RWPE2 (cell line): ENCODE data around the gene MEIOC.

ENCODE experiments used
- ATAC-seq: fragments of 200-7000 bp; cut with Tn5 transposase; 3 replicates; pipeline ENCODE4 v1.9.1; 2021; ENCODE audit warnings: low read depth
- DNase-seq: peaks from one replicate; pipeline ENCODE4 v3.0.0-alpha.2; 2020; ENCODE audit warnings: low spot score
- H3K27ac ChIP-seq: fragments of 450-650 bp; 2 replicates; pipeline ENCODE4 v1.5.1; 2017; ENCODE audit warnings: mild to moderate bottlenecking; ENCODE audit not compliant: poor library complexity, severe bottlenecking
- H3K27me3 ChIP-seq: fragments of 250-450 bp; sonication (Bioruptor Pico); 2 replicates; pipeline ENCODE4 v1.5.1; 2021; ENCODE audit warnings: mild to moderate bottlenecking, moderate library complexity; ENCODE audit not compliant: insufficient read depth, poor library complexity, severe bottlenecking
- H3K36me3 ChIP-seq: fragments of 250-450 bp; sonication (Bioruptor Pico); 2 replicates; pipeline ENCODE4 v1.5.1; 2020; ENCODE audit warnings: low read depth, mild to moderate bottlenecking, moderate library complexity
- H3K4me1 ChIP-seq: fragments of 250-450 bp; sonication (Bioruptor Pico); 2 replicates; pipeline ENCODE4 v1.5.1; 2021; ENCODE audit warnings: mild to moderate bottlenecking, moderate library complexity; ENCODE audit not compliant: insufficient read depth, poor library complexity, severe bottlenecking
- H3K4me3 ChIP-seq: fragments of 250-450 bp; sonication (Bioruptor Pico); 2 replicates; pipeline ENCODE4 v1.5.1; 2021; ENCODE audit warnings: mild to moderate bottlenecking, moderate library complexity; ENCODE audit not compliant: severe bottlenecking
- H3K9me3 ChIP-seq: fragments of 250-450 bp; sonication (Bioruptor Pico); 2 replicates; pipeline ENCODE4 v1.5.1; 2021; ENCODE audit warnings: mild to moderate bottlenecking, moderate library complexity; ENCODE audit not compliant: severe bottlenecking
- TF ChIP-seq, protein P1 (sequence below): fragments of 450-650 bp; IDR thresholded peaks from one replicate; pipeline ENCODE4 v1.5.1; 2017; ENCODE audit warnings: mild to moderate bottlenecking, moderate library complexity; ENCODE audit not compliant: poor library complexity, severe bottlenecking

Gene MEIOC

DNA sequence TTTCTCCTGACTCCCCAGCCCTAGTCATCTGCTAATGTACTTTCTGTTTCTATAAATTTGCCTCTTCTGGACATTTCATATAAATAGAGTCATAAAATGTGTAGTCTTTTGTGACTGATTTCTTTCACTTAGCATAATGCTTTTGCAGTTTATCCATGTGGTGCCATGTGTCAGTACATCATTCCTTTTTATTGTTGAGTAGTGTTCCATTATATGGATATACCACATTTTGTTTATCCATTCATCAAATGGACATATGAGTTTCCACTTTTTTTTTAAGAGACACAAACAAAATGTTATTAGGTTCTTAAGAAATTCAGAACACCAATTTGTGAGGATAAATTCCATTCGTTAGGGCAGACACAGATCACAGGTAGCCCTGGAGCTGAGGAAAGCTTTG, 63.2 kb downstream of the MEIOC start:
- TF ChIP-seq, protein P1, sequence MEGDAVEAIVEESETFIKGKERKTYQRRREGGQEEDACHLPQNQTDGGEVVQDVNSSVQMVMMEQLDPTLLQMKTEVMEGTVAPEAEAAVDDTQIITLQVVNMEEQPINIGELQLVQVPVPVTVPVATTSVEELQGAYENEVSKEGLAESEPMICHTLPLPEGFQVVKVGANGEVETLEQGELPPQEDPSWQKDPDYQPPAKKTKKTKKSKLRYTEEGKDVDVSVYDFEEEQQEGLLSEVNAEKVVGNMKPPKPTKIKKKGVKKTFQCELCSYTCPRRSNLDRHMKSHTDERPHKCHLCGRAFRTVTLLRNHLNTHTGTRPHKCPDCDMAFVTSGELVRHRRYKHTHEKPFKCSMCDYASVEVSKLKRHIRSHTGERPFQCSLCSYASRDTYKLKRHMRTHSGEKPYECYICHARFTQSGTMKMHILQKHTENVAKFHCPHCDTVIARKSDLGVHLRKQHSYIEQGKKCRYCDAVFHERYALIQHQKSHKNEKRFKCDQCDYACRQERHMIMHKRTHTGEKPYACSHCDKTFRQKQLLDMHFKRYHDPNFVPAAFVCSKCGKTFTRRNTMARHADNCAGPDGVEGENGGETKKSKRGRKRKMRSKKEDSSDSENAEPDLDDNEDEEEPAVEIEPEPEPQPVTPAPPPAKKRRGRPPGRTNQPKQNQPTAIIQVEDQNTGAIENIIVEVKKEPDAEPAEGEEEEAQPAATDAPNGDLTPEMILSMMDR, result no peak
- H3K36me3 ChIP-seq, result peaks cover 57% of the 10 kb centered on the region
- no peaks in the 10 kb centered on the region for H3K4me1 ChIP-seq
- ATAC-seq, result no peak
- H3K27ac ChIP-seq, result no peak overlapping the region
- H3K9me3 ChIP-seq, result no peaks in the 10 kb centered on the region
- DNase-seq, result no peak
- H3K27me3 ChIP-seq, result no peaks in the 10 kb centered on the region
- H3K4me3 ChIP-seq, result no peak overlapping the region

DNA sequence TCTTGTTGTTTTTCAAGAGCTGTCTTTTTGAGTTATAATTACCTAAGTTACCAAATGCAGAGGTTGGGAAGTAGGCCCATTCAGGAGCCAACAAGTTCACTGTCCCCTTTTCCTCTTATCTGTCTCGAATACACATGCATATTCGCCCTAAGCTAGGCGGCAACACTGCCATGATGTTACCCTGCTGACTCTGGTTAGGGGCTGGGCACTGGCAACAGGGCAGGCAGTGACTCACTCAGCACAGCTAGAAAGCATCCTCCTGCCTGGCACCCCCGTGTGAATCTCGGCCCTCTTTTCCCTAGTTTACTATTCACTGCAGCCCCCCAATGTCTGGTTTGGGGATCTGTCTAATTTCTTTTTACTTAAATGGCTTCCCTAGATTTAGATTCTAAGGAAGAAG, 66.0 kb downstream of the MEIOC start:
- no peak overlapping the region for H3K4me3 ChIP-seq
- no peaks in the 10 kb centered on the region for H3K4me1 ChIP-seq
- ATAC-seq, result no peak
- no peak for DNase-seq
- H3K36me3 ChIP-seq, result peaks cover 64% of the 10 kb centered on the region
- H3K27ac ChIP-seq, result no peak overlapping the region
- TF ChIP-seq, protein P1, result no peak
- H3K9me3 ChIP-seq, result no peaks in the 10 kb centered on the region
- no peaks in the 10 kb centered on the region for H3K27me3 ChIP-seq
